D341Med (cell line): Measurements from ENCODE around the gene ZBTB34.

Experiments
- DNase-seq: peaks from one replicate; pipeline ENCODE4 v3.0.0; 2012; ENCODE audit warnings: low spot score

ZBTB34 gene

GRCh38 chr9:126926364-126926763, 65.9 kb downstream of the ZBTB34 start:
- DNase-seq = no peak

GRCh38 chr9:126927419-126927818, 67.0 kb downstream of the ZBTB34 start:
- DNase-seq = no peak

GRCh38 chr9:126932871-126933321, 72.5 kb downstream of the ZBTB34 start:
- no peak for DNase-seq

- DNase-seq = no peak
Measured at GRCh38 chr9:126933334-126933980, 73.0 kb downstream of the ZBTB34 start.

GRCh38 chr9:126934441-126934840, 74.0 kb downstream of the ZBTB34 start:
- no peak for DNase-seq
